Subcutaneous adipose tissue (tissue), 4 donors: ENCODE measurements around the gene PRAC1. TPM values are rescaled to one million over a fixed set of nuclear protein-coding genes. Genes with fewer than 3 reads are reported as not detected.

Experiments
- CTCF ChIP-seq: fragments of 450-650 bp; IDR thresholded peaks from one replicate; pipeline ENCODE4 v1.5.1; 2016; ENCODE audit warnings: low read depth, mild to moderate bottlenecking, control low read depth, antibody characterized with exemption, moderate library complexity
- total RNA-seq, 4 donors: library from RNA; depleted of rRNA; stranded (reverse); fragments of >200 nt; gene quantifications; one replicate each; pipeline ENCODE4 v1.1.0, GENCODE V29; 2016

Gene PRAC1
- total RNA-seq, 4 donors from 2014 or later, result not detected

GRCh38 chr17:48733632-48734328 lies 11.5 kb upstream of the PRAC1 start:
- TF ChIP-seq CTCF, result no peak

GRCh38 chr17:48732688-48733629 lies 10.6 kb upstream of the PRAC1 start:
- no peak for TF ChIP-seq CTCF

GRCh38 chr17:48731355-48731754 lies 9.0 kb upstream of the PRAC1 start:
- TF ChIP-seq CTCF, result no peak

GRCh38 chr17:48730240-48730550 lies 7.9 kb upstream of the PRAC1 start:
- no peak for TF ChIP-seq CTCF

GRCh38 chr17:48729335-48730239 lies 7.3 kb upstream of the PRAC1 start:
- TF ChIP-seq CTCF, result no peak

- no peak for TF ChIP-seq CTCF
Observed at GRCh38 chr17:48728232-48729231, 6.2 kb upstream of the PRAC1 start, which contains the start of gene HOXB13. Gene HOXB13 (minus strand): TSS chr17:48728750. CDS start chr17:48728593, 157 bp downstream.
